Measurements from ENCODE around the gene GSTA4. TPM values are rescaled to one million over a fixed set of nuclear protein-coding genes. Genes with fewer than 3 reads are reported as not detected.
A peak's percentile ranks its signal among the peaks of the same experiment; 100 is the strongest.

The GSTA4 gene
- total RNA-seq, 1 donor from 2014 or later: 31.4 TPM

DNA sequence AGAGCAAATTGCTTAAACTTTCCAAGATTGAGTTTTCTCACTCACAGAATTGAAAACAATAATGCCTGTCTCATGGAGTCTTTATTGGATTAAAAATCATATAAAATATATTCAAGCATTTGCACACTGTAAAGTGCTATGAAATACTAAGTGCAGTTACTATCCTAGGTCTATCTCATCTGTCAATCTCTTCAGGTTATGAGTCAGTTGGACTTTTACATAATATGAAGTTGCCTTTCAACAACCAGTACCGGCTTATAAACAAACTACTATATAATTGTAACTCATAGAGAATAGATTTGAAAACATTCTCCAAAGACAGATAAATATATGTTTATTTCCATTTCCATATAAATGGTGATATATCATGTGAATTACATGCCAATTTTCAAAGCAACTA lies 20.4 kb upstream of the GSTA4 start:
- H3K9me3 Mint-ChIP-seq (ENCODE audit: low read depth): no peaks in the 10 kb centered on the region
- peaks cover 20% of the 10 kb centered on the region for H3K36me3 Mint-ChIP-seq (ENCODE audit: low read depth)
- no peak overlapping the region for H3K4me3 Mint-ChIP-seq (ENCODE audit: unreplicated experiment)
- H3K27ac Mint-ChIP-seq (ENCODE audit: unreplicated experiment): no peak overlapping the region
- no peaks in the 10 kb centered on the region for H3K27me3 Mint-ChIP-seq (ENCODE audit: low read depth)
- TF ChIP-seq, protein P1, sequence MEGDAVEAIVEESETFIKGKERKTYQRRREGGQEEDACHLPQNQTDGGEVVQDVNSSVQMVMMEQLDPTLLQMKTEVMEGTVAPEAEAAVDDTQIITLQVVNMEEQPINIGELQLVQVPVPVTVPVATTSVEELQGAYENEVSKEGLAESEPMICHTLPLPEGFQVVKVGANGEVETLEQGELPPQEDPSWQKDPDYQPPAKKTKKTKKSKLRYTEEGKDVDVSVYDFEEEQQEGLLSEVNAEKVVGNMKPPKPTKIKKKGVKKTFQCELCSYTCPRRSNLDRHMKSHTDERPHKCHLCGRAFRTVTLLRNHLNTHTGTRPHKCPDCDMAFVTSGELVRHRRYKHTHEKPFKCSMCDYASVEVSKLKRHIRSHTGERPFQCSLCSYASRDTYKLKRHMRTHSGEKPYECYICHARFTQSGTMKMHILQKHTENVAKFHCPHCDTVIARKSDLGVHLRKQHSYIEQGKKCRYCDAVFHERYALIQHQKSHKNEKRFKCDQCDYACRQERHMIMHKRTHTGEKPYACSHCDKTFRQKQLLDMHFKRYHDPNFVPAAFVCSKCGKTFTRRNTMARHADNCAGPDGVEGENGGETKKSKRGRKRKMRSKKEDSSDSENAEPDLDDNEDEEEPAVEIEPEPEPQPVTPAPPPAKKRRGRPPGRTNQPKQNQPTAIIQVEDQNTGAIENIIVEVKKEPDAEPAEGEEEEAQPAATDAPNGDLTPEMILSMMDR (IDR thresholded peaks at IDR 0.05): no peak
- peaks cover 23% of the 10 kb centered on the region for H3K4me1 Mint-ChIP-seq (ENCODE audit: low read depth)
- DNase-seq (ENCODE audit: low spot score): no peak

DNA sequence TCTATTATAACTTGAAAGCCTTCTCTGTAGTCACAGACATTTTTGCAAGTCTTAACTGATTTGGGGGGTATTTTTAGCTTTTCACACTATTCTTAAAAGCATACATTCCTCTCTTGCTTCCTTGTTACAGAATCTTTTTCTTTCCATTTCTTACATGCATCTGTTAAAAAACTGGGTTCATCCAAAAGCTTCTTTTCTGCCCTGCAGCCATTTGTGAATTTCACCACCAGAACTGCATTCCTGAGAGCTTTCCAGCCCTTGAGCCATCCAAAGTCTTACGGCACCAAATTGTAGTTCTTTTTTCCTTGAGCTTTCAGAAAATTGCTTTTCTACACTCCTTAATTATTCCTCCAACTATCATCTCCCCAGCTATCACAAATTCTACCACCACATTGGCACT lies 19.7 kb upstream of the GSTA4 start:
- Mint-ChIP-seq H3K27me3 (ENCODE audit: low read depth) (no peaks in the 10 kb centered on the region), H3K36me3 (ENCODE audit: low read depth) (peaks cover 26% of the 10 kb centered on the region), H3K4me3 (ENCODE audit: unreplicated experiment) (no peak overlapping the region), H3K27ac (ENCODE audit: unreplicated experiment) (peak overlapping the region; percentile 70), H3K9me3 (ENCODE audit: low read depth) (no peaks in the 10 kb centered on the region), H3K4me1 (ENCODE audit: low read depth) (peaks cover 25% of the 10 kb centered on the region)
- TF ChIP-seq, protein P1 (IDR thresholded peaks at IDR 0.05): no peak
- no peak for DNase-seq (ENCODE audit: low spot score)

DNA sequence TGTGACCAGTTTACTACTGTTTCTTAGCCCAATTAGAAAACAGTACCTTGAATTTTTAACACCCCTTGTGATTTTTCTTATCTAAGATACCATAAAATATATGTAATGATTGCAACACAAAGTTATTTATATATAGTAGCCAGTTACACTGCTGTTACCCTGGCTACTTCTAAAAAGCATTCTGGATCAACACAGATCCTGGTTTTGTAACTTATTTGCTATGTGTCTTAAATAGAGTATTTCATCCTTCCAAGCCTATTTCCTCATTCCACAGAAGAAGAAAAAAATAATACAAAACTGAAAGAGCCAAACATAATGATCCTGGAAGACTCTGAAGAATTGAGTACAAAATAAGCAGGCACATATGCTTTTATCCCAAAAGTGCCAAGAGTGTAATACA lies 19.0 kb upstream of the GSTA4 start:
- Mint-ChIP-seq H3K4me3 (ENCODE audit: unreplicated experiment) (no peak overlapping the region), H3K27ac (ENCODE audit: unreplicated experiment) (peak overlapping the region; percentile 70), H3K9me3 (ENCODE audit: low read depth) (no peaks in the 10 kb centered on the region), H3K27me3 (ENCODE audit: low read depth) (no peaks in the 10 kb centered on the region), H3K4me1 (ENCODE audit: low read depth) (peaks cover 25% of the 10 kb centered on the region), H3K36me3 (ENCODE audit: low read depth) (peaks cover 31% of the 10 kb centered on the region)
- TF ChIP-seq, protein P1 (IDR thresholded peaks at IDR 0.05): no peak
- DNase-seq (ENCODE audit: low spot score): no peak

DNA sequence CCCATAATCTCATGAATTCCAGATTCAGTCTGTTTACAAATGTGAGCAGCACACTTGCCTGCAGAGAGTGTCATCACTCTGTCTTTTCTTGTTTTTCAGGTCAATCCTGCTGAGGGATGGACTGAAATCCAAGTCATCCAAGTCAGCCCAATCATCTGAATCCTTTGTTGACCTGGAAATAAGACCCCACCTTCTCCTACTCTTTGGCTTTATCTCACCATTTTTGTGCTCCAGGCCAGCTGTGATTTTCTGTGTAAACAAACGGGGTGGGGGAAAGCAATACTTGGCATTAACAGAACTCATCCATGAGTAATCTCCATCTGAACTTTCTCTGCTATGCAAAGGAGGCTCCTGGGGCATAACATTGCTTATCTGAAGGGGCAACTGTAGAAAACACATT lies 16.9 kb upstream of the GSTA4 start:
- Mint-ChIP-seq H3K27ac (ENCODE audit: unreplicated experiment) (no peak overlapping the region), H3K4me1 (ENCODE audit: low read depth) (peaks cover 25% of the 10 kb centered on the region), H3K4me3 (ENCODE audit: unreplicated experiment) (no peak overlapping the region), H3K27me3 (ENCODE audit: low read depth) (no peaks in the 10 kb centered on the region), H3K9me3 (ENCODE audit: low read depth) (no peaks in the 10 kb centered on the region), H3K36me3 (ENCODE audit: low read depth) (peaks cover 27% of the 10 kb centered on the region)
- DNase-seq (ENCODE audit: low spot score): no peak
- TF ChIP-seq, protein P1 (IDR thresholded peaks at IDR 0.05): no peak

DNA sequence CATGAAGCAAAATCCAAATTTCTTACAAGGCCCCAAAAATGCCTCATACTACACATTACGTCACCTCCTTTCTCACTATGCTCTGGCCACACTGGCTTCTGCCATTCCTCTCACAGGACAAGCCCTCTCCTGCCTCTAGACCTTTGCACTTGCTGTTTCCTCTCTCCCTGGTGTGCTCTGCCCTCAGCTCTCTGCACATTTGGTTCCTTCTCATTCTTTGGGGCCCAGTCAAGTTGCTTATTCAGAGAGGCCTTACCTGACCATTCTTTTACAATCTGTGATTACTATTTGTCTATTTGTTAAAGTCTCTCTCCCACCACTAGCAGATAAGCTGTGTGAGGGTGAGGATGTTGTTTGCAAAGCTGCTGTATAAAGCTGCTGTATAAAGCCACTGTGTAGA lies 15.4 kb upstream of the GSTA4 start:
- Mint-ChIP-seq H3K4me3 (ENCODE audit: unreplicated experiment) (no peak overlapping the region), H3K27me3 (ENCODE audit: low read depth) (no peaks in the 10 kb centered on the region), H3K27ac (ENCODE audit: unreplicated experiment) (no peak overlapping the region), H3K4me1 (ENCODE audit: low read depth) (peaks cover 25% of the 10 kb centered on the region), H3K36me3 (ENCODE audit: low read depth) (peaks cover 34% of the 10 kb centered on the region), H3K9me3 (ENCODE audit: low read depth) (no peaks in the 10 kb centered on the region)
- TF ChIP-seq, protein P1 (IDR thresholded peaks at IDR 0.05): no peak
- no peak for DNase-seq (ENCODE audit: low spot score)
